OCI-LY3 (cell line): ENCODE data around the gene KRT3.

Experiments used
- EZH2phosphoT487 ChIP-seq: fragments of 200-600 bp; shearing (Covaris generic); IDR thresholded peaks from 2 replicates; pipeline ENCODE4 v1.6.1; 2018; ENCODE audit warnings: antibody characterized with exemption, mixed run types, low read depth
- TF ChIP-seq, protein P1 (sequence below): fragments of 200-600, 300-600 bp; sonication (generic); IDR thresholded peaks from 2 replicates; pipeline ENCODE4 v1.5.1; 2014; ENCODE audit warnings: antibody characterized with exemption, low read length, low read depth

DNA sequence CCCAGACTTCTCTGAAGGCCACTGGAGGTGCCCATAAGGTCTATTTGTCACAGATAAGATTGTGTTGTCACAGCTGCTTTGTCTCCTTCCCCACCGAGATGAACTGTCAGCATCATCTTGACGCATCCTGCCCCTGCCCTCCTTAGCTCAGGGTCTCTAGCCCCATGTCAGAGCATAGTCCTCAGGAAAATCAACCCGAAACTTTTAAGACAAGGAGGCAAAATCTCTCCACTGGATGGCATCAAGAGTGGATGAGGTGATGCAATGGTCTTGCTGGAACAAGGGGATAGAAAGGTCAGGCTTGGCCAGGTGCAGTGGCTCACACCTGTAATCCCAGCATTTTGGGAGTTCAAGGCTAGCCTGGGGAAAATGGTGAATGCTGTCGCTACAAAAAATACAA is 30.0 kb upstream of the KRT3 start:
- TF ChIP-seq, protein P1, sequence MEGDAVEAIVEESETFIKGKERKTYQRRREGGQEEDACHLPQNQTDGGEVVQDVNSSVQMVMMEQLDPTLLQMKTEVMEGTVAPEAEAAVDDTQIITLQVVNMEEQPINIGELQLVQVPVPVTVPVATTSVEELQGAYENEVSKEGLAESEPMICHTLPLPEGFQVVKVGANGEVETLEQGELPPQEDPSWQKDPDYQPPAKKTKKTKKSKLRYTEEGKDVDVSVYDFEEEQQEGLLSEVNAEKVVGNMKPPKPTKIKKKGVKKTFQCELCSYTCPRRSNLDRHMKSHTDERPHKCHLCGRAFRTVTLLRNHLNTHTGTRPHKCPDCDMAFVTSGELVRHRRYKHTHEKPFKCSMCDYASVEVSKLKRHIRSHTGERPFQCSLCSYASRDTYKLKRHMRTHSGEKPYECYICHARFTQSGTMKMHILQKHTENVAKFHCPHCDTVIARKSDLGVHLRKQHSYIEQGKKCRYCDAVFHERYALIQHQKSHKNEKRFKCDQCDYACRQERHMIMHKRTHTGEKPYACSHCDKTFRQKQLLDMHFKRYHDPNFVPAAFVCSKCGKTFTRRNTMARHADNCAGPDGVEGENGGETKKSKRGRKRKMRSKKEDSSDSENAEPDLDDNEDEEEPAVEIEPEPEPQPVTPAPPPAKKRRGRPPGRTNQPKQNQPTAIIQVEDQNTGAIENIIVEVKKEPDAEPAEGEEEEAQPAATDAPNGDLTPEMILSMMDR, result no peak
- TF ChIP-seq EZH2phosphoT487, result no peak
